A375 (cell line): ENCODE results near the gene FOXP2. TPM values are rescaled to one million over a fixed set of nuclear protein-coding genes. Genes with fewer than 3 reads are reported as not detected.

ENCODE experiments used
- small RNA-seq: library from RNA; depleted of rRNA; stranded (forward); fragments of <200 nt; gene quantifications from one replicate; pipeline ENCODE3, GENCODE V24; 2014
- total RNA-seq: library from RNA; depleted of rRNA; stranded (reverse); fragments of >200 nt; shearing (Covaris generic); gene quantifications from 2 replicates; pipeline ENCODE4 v1.2.3, GENCODE V29; 2014; rRNA removed

FOXP2 gene
- 0.93 and 1.2 TPM in 2 replicates for total RNA-seq

GRCh38 chr7:114414156-114415063 lies at the start of gene FOXP2:
TSS of gene FOXP2 (plus strand) at chr7:114414815. CDS start at chr7:114426512, 11,697 bp downstream.

Small RNA genes within 50 kb of the gene (small RNA-seq; reads per million reads assigned to genes)
- gene MIR3666 (not detected), gene RNA5SP238 (not detected)
